ENCODE results near the gene PRKCH.

DNA sequence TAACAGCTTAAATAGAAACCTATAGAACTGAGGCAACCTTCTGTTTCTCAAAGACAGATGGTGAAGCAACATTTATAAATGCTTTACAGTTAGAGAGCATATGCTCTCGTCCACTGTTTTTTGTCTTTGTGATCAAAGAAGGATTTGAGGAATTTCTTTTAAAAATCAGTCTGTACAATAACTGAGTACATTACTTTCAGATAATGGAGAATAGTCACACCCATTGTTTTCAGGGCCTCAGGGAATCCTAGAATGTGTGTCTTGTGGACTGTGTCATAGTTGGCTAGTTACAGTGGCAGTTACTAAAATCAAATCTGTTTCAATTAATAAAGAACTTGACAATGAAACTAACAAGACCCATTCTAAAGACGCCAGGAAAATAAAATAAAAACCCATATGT lies 107.9 kb downstream of the PRKCH start:
- TF ChIP-seq EZH2 (IDR thresholded peaks at IDR 0.05) (no peak), POLR2AphosphoS5 (IDR thresholded peaks at IDR 0.05; ENCODE audit: borderline replicate concordance, low read depth, low read length) (no peak), FOXP2 (optimal IDR thresholded peaks at IDR 0.05; ENCODE audit: control extremely low read depth, extremely low read length, insufficient read depth) (no peak)

All from SK-N-MC (cell line).